HEK293 (cell line): Measurements from ENCODE around the gene KCNMA1.
A peak's percentile ranks its signal among the peaks of the same experiment; 100 is the strongest.

ENCODE experiments used
- CTCF ChIA-PET: fragments of 350-600 bp; formaldehyde crosslinking; extraction: SDS; loops from one replicate; lab custom pipeline; 2021; ENCODE audit warnings: antibody characterized with exemption; lab: Yijun Ruan, JAX
- POLR2A ChIA-PET: fragments of 300-600 bp; formaldehyde crosslinking; extraction: SDS; loops from one replicate; lab custom pipeline; 2020; ENCODE audit warnings: antibody characterized with exemption, inconsistent platforms; lab: Yijun Ruan, JAX
- H3K27ac ChIP-seq: fragments of 200-500 bp; sonication (Bioruptor generic); 2 replicates; pipeline ENCODE4 v1.5.1; 2014; ENCODE audit warnings: low read depth, low read length, control low read depth, inconsistent platforms; ENCODE audit errors: extremely low read depth
- H3K36me3 ChIP-seq, 2 experiments: fragments of 200-500 bp in 1 of 2; sonication (Bioruptor generic) in 1 of 2; 1 replicate in 1 of 2; 2 replicates in 1 of 2; pipeline ENCODE4 v1.5.1; 2014 to 2017; ENCODE audit warnings: inconsistent platforms in 2 of 2, low read length in 2 of 2; ENCODE audit not compliant: control insufficient read depth in 2 of 2, insufficient read depth in 1 of 2
- H3K4me1 ChIP-seq: fragments of 200-500 bp; sonication (Bioruptor generic); 2 replicates; pipeline ENCODE4 v1.5.1; 2014; ENCODE audit warnings: mild to moderate bottlenecking, low read length, inconsistent platforms; ENCODE audit not compliant: control insufficient read depth, insufficient read depth
- H3K4me3 ChIP-seq: 2 replicates; pipeline ENCODE4 v1.5.1; 2011; ENCODE audit warnings: low read depth, mild to moderate bottlenecking, control low read depth, low read length, moderate library complexity
- H3K9me3 ChIP-seq: fragments of 200-500 bp; sonication (Bioruptor generic); 2 replicates; pipeline ENCODE4 v1.5.1; 2014; ENCODE audit warnings: low read depth, low read length, inconsistent platforms; ENCODE audit not compliant: control insufficient read depth, insufficient read depth
- EGR2 ChIP-seq: fragments of 450-650 bp; formaldehyde crosslinking; IDR thresholded peaks from 2 replicates; pipeline ENCODE4 v1.5.1; 2016; ENCODE audit warnings: low read depth, missing biosample characterization, missing genetic modification characterization
- FEZF1 ChIP-seq: fragments of 450-650 bp; formaldehyde crosslinking; IDR thresholded peaks from 2 replicates; pipeline ENCODE4 v1.5.1; 2016; ENCODE audit warnings: missing biosample characterization, missing genetic modification characterization
- GFI1B ChIP-seq: fragments of 450-650 bp; formaldehyde crosslinking; IDR thresholded peaks from 2 replicates; pipeline ENCODE4 v1.5.1; 2016; ENCODE audit warnings: missing biosample characterization, missing genetic modification characterization
- HOXA7 ChIP-seq: sonication (generic); formaldehyde crosslinking; IDR thresholded peaks from 2 replicates; pipeline ENCODE4 v1.8.1; 2022; ENCODE audit warnings: missing genetic modification reagents, borderline replicate concordance
- HOXD13 ChIP-seq: sonication (generic); formaldehyde crosslinking; IDR thresholded peaks from 2 replicates; pipeline ENCODE4 v1.8.0; 2022; ENCODE audit warnings: missing genetic modification reagents, borderline replicate concordance
- IKZF3 ChIP-seq: fragments of 450-650 bp; IDR thresholded peaks from 2 replicates; pipeline ENCODE4 v1.5.0; 2018; ENCODE audit warnings: missing biosample characterization, mild to moderate bottlenecking, missing genetic modification characterization, moderate library complexity
- KLF16 ChIP-seq: fragments of 450-650 bp; formaldehyde crosslinking; IDR thresholded peaks from 2 replicates; pipeline ENCODE4 v1.5.1; 2017; ENCODE audit warnings: missing biosample characterization, missing genetic modification characterization
- MEIS1 ChIP-seq: sonication (generic); formaldehyde crosslinking; IDR thresholded peaks from 2 replicates; pipeline ENCODE4 v1.8.1; 2022; ENCODE audit warnings: missing genetic modification reagents, mild to moderate bottlenecking, borderline replicate concordance
- MYNN ChIP-seq: fragments of 450-650 bp; formaldehyde crosslinking; IDR thresholded peaks from 2 replicates; pipeline ENCODE4 v1.5.1; 2016; ENCODE audit warnings: missing biosample characterization, missing genetic modification characterization, borderline replicate concordance
- OVOL3 ChIP-seq: fragments of 450-650 bp; formaldehyde crosslinking; IDR thresholded peaks from 2 replicates; pipeline ENCODE4 v1.5.1; 2016; ENCODE audit warnings: missing biosample characterization, missing genetic modification characterization
- SETDB1 ChIP-seq: IDR thresholded peaks from one replicate; pipeline ENCODE4 v1.6.1; 2017; ENCODE audit warnings: mild to moderate bottlenecking, low read length, moderate library complexity, mixed read lengths; ENCODE audit not compliant: insufficient read length
- WT1 ChIP-seq: fragments of 450-650 bp; formaldehyde crosslinking; IDR thresholded peaks from 2 replicates; pipeline ENCODE4 v1.5.1; 2016; ENCODE audit warnings: missing biosample characterization, missing genetic modification characterization
- ZFP3 ChIP-seq: fragments of 450-650 bp; formaldehyde crosslinking; IDR thresholded peaks from 2 replicates; pipeline ENCODE4 v1.5.1; 2016; ENCODE audit warnings: low read depth, missing biosample characterization, missing genetic modification characterization
- ZFP37 ChIP-seq: fragments of 450-650 bp; formaldehyde crosslinking; IDR thresholded peaks from 2 replicates; pipeline ENCODE4 v1.5.1; 2016; ENCODE audit warnings: missing biosample characterization, missing genetic modification characterization
- ZNF23 ChIP-seq: fragments of 450-650 bp; formaldehyde crosslinking; IDR thresholded peaks from 2 replicates; pipeline ENCODE4 v1.5.1; 2016; ENCODE audit warnings: missing biosample characterization, missing genetic modification characterization, borderline replicate concordance
- ZNF292 ChIP-seq: fragments of 450-650 bp; formaldehyde crosslinking; IDR thresholded peaks from 2 replicates; pipeline ENCODE4 v1.5.1; 2016; ENCODE audit warnings: low read depth, missing biosample characterization, missing genetic modification characterization, borderline replicate concordance
- ZNF335 ChIP-seq: fragments of 450-650 bp; formaldehyde crosslinking; conservative IDR thresholded peaks from 2 replicates; pipeline ENCODE4 v1.5.1; 2016; ENCODE audit warnings: missing biosample characterization, missing genetic modification characterization
- ZNF510 ChIP-seq: fragments of 450-650 bp; formaldehyde crosslinking; IDR thresholded peaks from 2 replicates; pipeline ENCODE4 v1.5.1; 2018; ENCODE audit warnings: mild to moderate bottlenecking, missing genetic modification characterization, missing biosample characterization; ENCODE audit not compliant: insufficient replicate concordance
- ZNF529 ChIP-seq: fragments of 450-650 bp; formaldehyde crosslinking; IDR thresholded peaks from 2 replicates; pipeline ENCODE4 v1.5.1; 2017; ENCODE audit warnings: missing genetic modification characterization, missing biosample characterization; ENCODE audit not compliant: insufficient replicate concordance
- ZNF530 ChIP-seq: fragments of 450-650 bp; formaldehyde crosslinking; IDR thresholded peaks from 2 replicates; pipeline ENCODE4 v1.5.1; 2016; ENCODE audit warnings: low read depth, missing biosample characterization, missing genetic modification characterization
- ZNF548 ChIP-seq: fragments of 450-650 bp; formaldehyde crosslinking; IDR thresholded peaks from 2 replicates; pipeline ENCODE4 v1.5.1; 2016; ENCODE audit warnings: missing biosample characterization, missing genetic modification characterization
- ZNF624 ChIP-seq: fragments of 450-650 bp; formaldehyde crosslinking; IDR thresholded peaks from 2 replicates; pipeline ENCODE4 v1.5.1; 2017; ENCODE audit warnings: missing biosample characterization, missing genetic modification characterization
- ZNF776 ChIP-seq: fragments of 450-650 bp; formaldehyde crosslinking; IDR thresholded peaks from 2 replicates; pipeline ENCODE4 v1.5.0; 2017; ENCODE audit warnings: missing biosample characterization, missing genetic modification characterization, borderline replicate concordance
- ZNF830 ChIP-seq: fragments of 450-650 bp; IDR thresholded peaks from 2 replicates; pipeline ENCODE4 v1.5.0; 2018; ENCODE audit warnings: missing biosample characterization, missing genetic modification characterization, low read depth, mild to moderate bottlenecking, moderate library complexity
- ZNF843 ChIP-seq: fragments of 450-650 bp; formaldehyde crosslinking; IDR thresholded peaks from 2 replicates; pipeline ENCODE4 v1.5.1; 2016; ENCODE audit warnings: missing biosample characterization, missing genetic modification characterization
- TF ChIP-seq, protein P1 (sequence below): fragments of 450-650 bp; formaldehyde crosslinking; IDR thresholded peaks from 2 replicates; pipeline ENCODE4 v1.5.1; 2017; ENCODE audit warnings: missing biosample characterization, missing genetic modification characterization

KCNMA1 gene

DNA sequence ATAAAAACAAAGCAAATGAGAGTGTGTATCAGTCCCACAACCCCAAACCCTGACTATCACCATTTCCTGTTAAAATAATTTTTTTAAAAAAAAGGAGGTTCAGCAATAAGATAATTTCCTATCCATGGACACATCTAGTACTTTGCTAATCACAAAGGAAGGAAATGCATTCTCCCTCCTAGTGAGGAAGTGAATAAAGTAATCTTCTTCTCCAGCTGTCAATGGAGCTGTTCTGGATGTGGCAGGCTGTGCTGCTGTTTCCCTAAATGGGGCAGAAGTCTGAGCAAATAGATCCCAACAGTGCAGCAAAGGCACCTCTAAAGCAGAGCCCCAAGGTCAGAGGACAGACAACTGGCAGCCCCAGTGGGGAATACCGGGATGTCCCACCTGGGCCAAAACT is 540.0 kb downstream of the KCNMA1 start:
- Histone ChIP-seq H3K9me3 (no peaks in the 10 kb centered on the region), H3K36me3 (no peaks in the 10 kb centered on the region), H3K4me1 (no peaks in the 10 kb centered on the region), H3K4me3 (no peak overlapping the region), H3K27ac (no peak overlapping the region)
- POLR2A ChIA-PET = no interaction called here
- CTCF ChIA-PET = no interaction called here
- no peak for TF ChIP-seq HOXD13

- TF ChIP-seq GFI1B (tag by site-specific recombination) (no peak), ZNF530 (tag by site-specific recombination) (no peak), OVOL3 (tag by site-specific recombination) (no peak), ZFP3 (no peak), ZNF843 (no peak), ZNF624 (tag by site-specific recombination) (no peak), ZNF292 (tag by site-specific recombination) (no peak), WT1 (no peak), FEZF1 (tag by site-specific recombination) (no peak), IKZF3 (tag by site-specific recombination) (no peak), ZNF23 (no peak), MEIS1 (no peak), ZNF776 (tag by site-specific recombination) (no peak), ZNF510 (tag by site-specific recombination) (no peak), SETDB1 (no peak)
- no peak overlapping the region for H3K27ac ChIP-seq
- no peaks in the 10 kb centered on the region for H3K36me3 ChIP-seq
- no peak overlapping the region for H3K4me3 ChIP-seq
- ChIA-PET POLR2A (no interaction called here), CTCF (interaction anchor here (0.6 to 1.0 kb wide), 3 partner anchors 9 to 320 kb away, joined by 3 to 4 read pairs (median 3); no protein-coding TSS in a partner anchor)
- H3K4me1 ChIP-seq = peaks cover 19% of the 10 kb centered on the region
- H3K9me3 ChIP-seq = no peaks in the 10 kb centered on the region
Observed at GRCh38 chr10:77093126-77093525, 544.5 kb downstream of the KCNMA1 start.

DNA sequence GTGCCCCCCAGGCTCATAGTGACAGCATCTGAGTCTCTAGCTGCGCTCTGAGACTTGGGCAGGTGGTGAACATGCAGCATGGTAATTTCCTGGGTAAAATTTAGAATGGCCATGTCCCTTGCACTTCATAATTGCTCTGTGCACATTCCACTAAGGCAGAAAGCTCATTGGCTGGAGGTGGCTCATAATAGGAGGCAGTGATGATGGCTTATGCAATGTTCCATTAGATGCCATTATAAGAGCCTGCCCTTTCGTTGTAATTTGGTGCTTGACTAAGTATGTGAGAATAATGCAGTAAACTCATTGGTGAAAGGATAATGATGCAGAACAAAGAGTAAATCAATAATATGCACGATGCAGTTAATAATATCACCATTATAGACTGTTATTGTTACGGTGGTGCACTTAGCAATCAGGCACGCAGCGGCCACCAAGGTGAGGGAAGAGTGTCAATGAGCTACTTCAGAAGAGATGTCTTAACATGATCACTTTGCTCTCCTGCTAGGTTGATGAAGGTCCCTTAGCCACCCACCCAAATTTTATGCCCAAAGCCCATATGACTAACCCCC is 545.9 kb downstream of the KCNMA1 start:
- ChIA-PET CTCF (no interaction called here), POLR2A (no interaction called here)
- TF ChIP-seq ZNF335 (tag by site-specific recombination) = peak; percentile 91
- no peak for TF ChIP-seq ZNF548
- Histone ChIP-seq H3K4me3 (no peak overlapping the region), H3K4me1 (peaks cover 19% of the 10 kb centered on the region), H3K27ac (peak overlapping the region; percentile 63; the same call in 1 of the 2 replicates), H3K36me3 (no peaks in the 10 kb centered on the region), H3K9me3 (no peaks in the 10 kb centered on the region)

DNA sequence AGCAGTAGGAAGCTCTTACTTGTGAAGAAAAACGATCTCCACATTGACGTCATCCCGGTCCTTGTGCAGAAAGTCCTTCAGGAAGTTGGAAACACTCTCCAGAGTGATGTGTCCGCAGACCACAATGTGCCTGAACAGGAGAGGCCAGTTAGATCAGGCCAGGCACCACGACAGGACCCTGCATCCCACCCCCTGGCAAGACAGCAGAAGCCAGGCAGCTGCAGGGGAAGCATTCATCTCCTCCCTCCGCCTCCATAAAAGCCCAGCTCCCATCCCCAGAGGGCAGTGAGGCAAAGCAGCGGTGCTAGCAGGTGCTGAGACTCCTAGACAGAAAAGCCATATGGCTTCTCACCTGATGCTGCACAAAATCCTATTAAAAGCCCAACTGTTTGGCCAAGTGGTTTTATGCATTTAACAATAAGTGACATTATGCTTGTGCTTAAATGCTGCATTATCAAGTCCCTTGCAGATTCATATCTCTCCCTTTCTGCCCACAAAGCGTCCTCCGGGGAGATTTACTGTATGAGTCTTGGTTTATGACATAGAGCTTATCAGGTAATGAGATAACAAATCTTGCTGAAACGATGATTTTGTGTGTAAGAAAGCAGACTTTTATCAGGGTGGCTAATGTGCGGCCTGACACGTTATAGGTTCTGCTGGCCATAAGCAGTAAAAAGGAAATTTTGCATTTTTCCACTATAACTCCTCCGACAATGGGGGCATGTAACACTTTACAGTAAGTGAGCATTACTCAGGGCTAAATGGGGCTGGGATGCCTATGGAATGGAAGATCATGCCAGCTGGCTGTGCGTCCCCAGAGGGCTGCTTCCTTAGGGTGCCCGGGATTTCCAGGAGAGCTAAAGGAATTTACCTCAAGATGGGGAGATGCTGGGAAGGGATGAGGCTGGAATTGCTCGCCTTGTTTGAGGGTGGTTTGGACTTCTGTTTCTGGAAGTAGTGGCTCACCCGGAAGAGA is 546.9 kb downstream of the KCNMA1 start:
- peaks cover 19% of the 10 kb centered on the region for H3K4me1 ChIP-seq
- H3K27ac ChIP-seq = peak overlapping the region; percentile 63; the same call in 1 of the 2 replicates
- ChIA-PET POLR2A (no interaction called here), CTCF (interaction anchor here (0.5 to 1.0 kb wide), 3 partner anchors 10 to 164 kb away, joined by 3 read pairs; no protein-coding TSS in a partner anchor)
- H3K9me3 ChIP-seq = no peaks in the 10 kb centered on the region
- H3K4me3 ChIP-seq = no peak overlapping the region
- no peaks in the 10 kb centered on the region for H3K36me3 ChIP-seq
- TF ChIP-seq HOXA7 (CRISPR knock-in tag) (no peak), ZFP37 (no peak), MYNN (tag by site-specific recombination) (peak; percentile 66; the same call in 1 of the 2 replicates), EGR2 (tag by site-specific recombination) (no peak), ZNF843 (peak; percentile 95), ZNF830 (tag by site-specific recombination) (no peak), ZNF529 (tag by site-specific recombination) (no peak), KLF16 (tag by site-specific recombination) (peak; percentile 45; the same call in 1 of the 2 replicates)
- TF ChIP-seq, protein P1, sequence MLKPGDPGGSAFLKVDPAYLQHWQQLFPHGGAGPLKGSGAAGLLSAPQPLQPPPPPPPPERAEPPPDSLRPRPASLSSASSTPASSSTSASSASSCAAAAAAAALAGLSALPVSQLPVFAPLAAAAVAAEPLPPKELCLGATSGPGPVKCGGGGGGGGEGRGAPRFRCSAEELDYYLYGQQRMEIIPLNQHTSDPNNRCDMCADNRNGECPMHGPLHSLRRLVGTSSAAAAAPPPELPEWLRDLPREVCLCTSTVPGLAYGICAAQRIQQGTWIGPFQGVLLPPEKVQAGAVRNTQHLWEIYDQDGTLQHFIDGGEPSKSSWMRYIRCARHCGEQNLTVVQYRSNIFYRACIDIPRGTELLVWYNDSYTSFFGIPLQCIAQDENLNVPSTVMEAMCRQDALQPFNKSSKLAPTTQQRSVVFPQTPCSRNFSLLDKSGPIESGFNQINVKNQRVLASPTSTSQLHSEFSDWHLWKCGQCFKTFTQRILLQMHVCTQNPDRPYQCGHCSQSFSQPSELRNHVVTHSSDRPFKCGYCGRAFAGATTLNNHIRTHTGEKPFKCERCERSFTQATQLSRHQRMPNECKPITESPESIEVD = peak; percentile 90
